Vagina (tissue), 2 donors: ENCODE results near the gene SBF2.

Source experiments
- CTCF ChIP-seq, 3 experiments: fragments of 450-650 bp in 2 of 3; fragments of 200-600 bp in 1 of 3; sonication (generic) in 1 of 3; IDR thresholded peaks; one replicate each; pipeline ENCODE4 v1.5.1; 2017 to 2019; ENCODE audit warnings: antibody characterized with exemption in 3 of 3, mild to moderate bottlenecking in 2 of 3, moderate library complexity in 2 of 3
- POLR2A ChIP-seq, 2 donors: fragments of 450-650 bp; IDR thresholded peaks; one replicate each; pipeline ENCODE4 v1.6.1; 2017; ENCODE audit warnings: antibody characterized with exemption in 2 of 2, mild to moderate bottlenecking in 2 of 2, moderate library complexity in 2 of 2
- POLR2AphosphoS5 ChIP-seq, 2 donors: sonication (generic); formaldehyde crosslinking; IDR thresholded peaks; one replicate each; pipeline ENCODE4 v1.9.0; 2017; ENCODE audit warnings: antibody characterized with exemption in 2 of 2, mild to moderate bottlenecking in 2 of 2, low read depth in 1 of 2; ENCODE audit not compliant: insufficient read depth in 1 of 2

- TF ChIP-seq CTCF (IDR thresholded peaks at IDR 0.05) (no peak), POLR2A (IDR thresholded peaks at IDR 0.05) (no peak), POLR2AphosphoS5 (IDR thresholded peaks at IDR 0.05; ENCODE audit: insufficient read depth in 1 of 2, low read depth in 1 of 2) (no peak)
Observed at GRCh38 chr11:9840460-9841004, 453.5 kb downstream of the SBF2 start.
